ENCODE results near the gene SLC25A43.

The SLC25A43 gene

GRCh38 chrX:119442286-119442685, 43.1 kb downstream of the SLC25A43 start:
- no peak for DNase-seq (ENCODE audit: insufficient read length)
- no peak for FAIRE-seq
- no peak for TF ChIP-seq POLR2AphosphoS5 (IDR thresholded peaks at IDR 0.05; ENCODE audit: low read depth, low read length)
- TF ChIP-seq POLR2A (IDR thresholded peaks at IDR 0.05; ENCODE audit: low read depth, low read length): no peak
- no peak for TF ChIP-seq TAF1 (IDR thresholded peaks at IDR 0.05; ENCODE audit: borderline replicate concordance, low read depth, low read length)

DNA sequence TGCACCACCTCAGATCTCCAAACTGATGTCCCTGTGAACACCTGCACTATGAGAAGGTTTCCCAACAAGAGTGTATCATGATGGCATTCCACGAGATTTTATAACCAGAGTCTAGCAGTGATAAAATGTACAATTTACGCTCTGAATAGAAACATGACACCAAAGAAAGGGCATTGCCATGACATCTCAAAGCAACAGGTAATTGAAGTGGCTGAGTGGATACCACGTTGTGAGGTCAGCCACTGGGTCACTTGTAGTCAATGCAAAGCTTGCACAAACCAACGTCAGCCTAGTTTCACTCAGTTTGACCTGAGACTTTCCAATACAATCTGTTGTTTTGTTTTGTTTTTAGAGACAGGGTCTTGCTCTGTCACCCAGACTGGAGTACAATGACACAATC, 54.1 kb downstream of the SLC25A43 start:
- no peak for TF ChIP-seq POLR2AphosphoS5 (IDR thresholded peaks at IDR 0.05; ENCODE audit: low read depth, low read length)
- TF ChIP-seq POLR2A (IDR thresholded peaks at IDR 0.05; ENCODE audit: low read depth, low read length): no peak
- no peak for TF ChIP-seq TAF1 (IDR thresholded peaks at IDR 0.05; ENCODE audit: borderline replicate concordance, low read depth, low read length)
- DNase-seq (ENCODE audit: insufficient read length): no peak
- FAIRE-seq: peak; percentile 33

DNA sequence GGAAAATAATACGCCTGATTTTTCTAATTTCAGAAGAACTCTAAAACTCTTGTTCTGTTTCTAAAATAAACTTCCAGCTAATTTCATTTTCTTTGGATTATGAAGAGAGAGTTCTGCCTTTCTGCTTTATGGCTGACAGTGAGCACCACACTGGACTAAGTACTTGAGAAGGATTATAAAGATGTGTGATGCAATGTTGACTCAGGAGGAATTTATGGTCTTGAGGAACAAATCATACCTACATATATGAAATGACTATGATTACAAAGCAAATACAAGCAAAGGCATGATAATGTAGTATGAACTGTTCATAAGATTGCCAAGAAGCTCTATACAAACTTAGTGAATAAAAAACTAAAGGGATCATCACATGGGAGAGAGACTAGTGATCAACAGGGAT, 56.1 kb downstream of the SLC25A43 start:
- peak; percentile 80 for FAIRE-seq
- TF ChIP-seq POLR2AphosphoS5 (IDR thresholded peaks at IDR 0.05; ENCODE audit: low read depth, low read length) (no peak), POLR2A (IDR thresholded peaks at IDR 0.05; ENCODE audit: low read depth, low read length) (no peak), TAF1 (IDR thresholded peaks at IDR 0.05; ENCODE audit: borderline replicate concordance, low read depth, low read length) (no peak)
- DNase-seq (ENCODE audit: insufficient read length): no peak

GRCh38 chrX:119459181-119459580, 60.0 kb downstream of the SLC25A43 start:
- no peak for TF ChIP-seq TAF1 (IDR thresholded peaks at IDR 0.05; ENCODE audit: borderline replicate concordance, low read depth, low read length)
- TF ChIP-seq POLR2A (IDR thresholded peaks at IDR 0.05; ENCODE audit: low read depth, low read length): no peak
- no peak for TF ChIP-seq POLR2AphosphoS5 (IDR thresholded peaks at IDR 0.05; ENCODE audit: low read depth, low read length)
- FAIRE-seq: no peak
- DNase-seq (ENCODE audit: insufficient read length): no peak

GRCh38 chrX:119465555-119465954, 66.4 kb downstream of the SLC25A43 start:
- no peak for TF ChIP-seq TAF1 (IDR thresholded peaks at IDR 0.05; ENCODE audit: borderline replicate concordance, low read depth, low read length)
- TF ChIP-seq POLR2AphosphoS5 (IDR thresholded peaks at IDR 0.05; ENCODE audit: low read depth, low read length): no peak
- TF ChIP-seq POLR2A (IDR thresholded peaks at IDR 0.05; ENCODE audit: low read depth, low read length): no peak
- FAIRE-seq: no peak
- DNase-seq (ENCODE audit: insufficient read length): no peak

DNA sequence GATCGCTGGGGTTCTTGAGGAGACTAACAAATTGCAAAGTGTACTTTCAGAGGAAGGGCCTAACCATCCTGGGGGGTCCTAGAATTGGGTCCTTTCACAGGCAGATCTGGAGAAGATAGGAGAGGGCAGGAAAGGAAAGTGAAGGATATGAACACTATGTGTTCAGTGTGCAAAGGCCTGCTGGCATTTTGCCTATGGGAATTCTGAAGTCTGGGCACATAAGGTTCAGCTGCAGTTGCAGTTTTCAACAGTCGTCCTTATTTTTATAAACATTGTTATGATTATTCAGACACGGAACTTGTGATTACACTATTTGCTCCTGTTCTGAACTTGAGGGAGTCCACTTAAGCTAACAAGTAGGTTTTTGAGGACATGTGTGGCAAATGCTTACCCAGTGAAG, 67.8 kb downstream of the SLC25A43 start:
- no peak for DNase-seq (ENCODE audit: insufficient read length)
- FAIRE-seq: no peak
- no peak for TF ChIP-seq POLR2A (IDR thresholded peaks at IDR 0.05; ENCODE audit: low read depth, low read length)
- no peak for TF ChIP-seq POLR2AphosphoS5 (IDR thresholded peaks at IDR 0.05; ENCODE audit: low read depth, low read length)
- no peak for TF ChIP-seq TAF1 (IDR thresholded peaks at IDR 0.05; ENCODE audit: borderline replicate concordance, low read depth, low read length)

- DNase-seq (ENCODE audit: insufficient read length): no peak
- no peak for FAIRE-seq
- TF ChIP-seq POLR2AphosphoS5 (IDR thresholded peaks at IDR 0.05; ENCODE audit: low read depth, low read length) (no peak), POLR2A (IDR thresholded peaks at IDR 0.05; ENCODE audit: low read depth, low read length) (no peak), TAF1 (IDR thresholded peaks at IDR 0.05; ENCODE audit: borderline replicate concordance, low read depth, low read length) (no peak)
Observed at GRCh38 chrX:119467433-119467832, 68.3 kb downstream of the SLC25A43 start.

- peak; percentile 93 for FAIRE-seq
- peak; percentile 63 for DNase-seq (ENCODE audit: insufficient read length)
- TF ChIP-seq POLR2AphosphoS5 (IDR thresholded peaks at IDR 0.05; ENCODE audit: low read depth, low read length) (peak; percentile 96), POLR2A (IDR thresholded peaks at IDR 0.05; ENCODE audit: low read depth, low read length) (peak; percentile 93), TAF1 (IDR thresholded peaks at IDR 0.05; ENCODE audit: borderline replicate concordance, low read depth, low read length) (peak; percentile 35; the same call in 1 of the 2 replicates)
Observed at GRCh38 chrX:119467842-119468550, 68.9 kb downstream of the SLC25A43 start, which contains the start of gene SLC25A5. SLC25A5 (plus strand) TSS chrX:119468444; CDS start chrX:119468516, 72 bp downstream.

DNA sequence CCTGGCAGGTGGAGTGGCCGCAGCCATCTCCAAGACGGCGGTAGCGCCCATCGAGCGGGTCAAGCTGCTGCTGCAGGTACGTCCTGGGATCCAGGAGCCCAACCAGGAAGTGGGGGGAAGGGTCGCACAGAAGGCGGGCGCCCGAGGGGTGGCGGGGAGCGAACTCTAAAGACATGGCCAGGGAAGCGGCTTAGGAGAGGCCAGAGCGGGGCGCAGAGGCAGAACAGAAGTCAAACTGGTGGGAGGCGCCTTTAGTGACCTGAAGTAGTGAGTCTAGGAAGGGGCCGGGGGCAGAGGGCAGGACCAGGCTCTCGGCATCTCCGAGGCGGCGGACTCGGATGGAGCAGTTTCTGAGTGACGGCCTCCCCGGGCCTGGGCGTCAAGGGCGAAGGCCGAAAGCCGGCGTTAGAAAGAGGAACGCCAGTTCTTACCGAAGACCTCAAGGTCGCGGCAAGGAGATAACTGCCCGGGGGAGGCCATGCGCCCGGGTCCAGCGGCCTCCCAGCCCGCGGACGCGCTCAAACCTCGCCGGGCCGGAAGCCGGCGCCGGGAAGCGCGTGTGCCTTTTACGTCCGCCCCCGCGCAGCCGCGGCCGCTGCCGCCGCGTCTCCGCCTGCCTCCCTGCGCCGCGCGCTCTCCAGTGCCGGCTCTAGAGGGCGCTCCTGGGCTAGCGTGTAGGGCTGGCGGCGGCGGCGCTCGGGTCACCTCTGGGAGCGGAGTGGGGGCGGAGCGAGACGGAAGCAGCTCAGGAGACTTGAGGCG, 69.6 kb downstream of the SLC25A43 start:
- peak; percentile 53 for DNase-seq (ENCODE audit: insufficient read length)
- peak; percentile 83 for FAIRE-seq
- TF ChIP-seq POLR2AphosphoS5 (IDR thresholded peaks at IDR 0.05; ENCODE audit: low read depth, low read length) (peak; percentile 23; the same call in 1 of the 2 replicates), POLR2A (IDR thresholded peaks at IDR 0.05; ENCODE audit: low read depth, low read length) (peak; percentile 25; the same call in 1 of the 2 replicates), TAF1 (IDR thresholded peaks at IDR 0.05; ENCODE audit: borderline replicate concordance, low read depth, low read length) (no peak)

GRCh38 chrX:119469313-119469635, 70.1 kb downstream of the SLC25A43 start:
- no peak for DNase-seq (ENCODE audit: insufficient read length)
- TF ChIP-seq POLR2A (IDR thresholded peaks at IDR 0.05; ENCODE audit: low read depth, low read length) (no peak), TAF1 (IDR thresholded peaks at IDR 0.05; ENCODE audit: borderline replicate concordance, low read depth, low read length) (no peak), POLR2AphosphoS5 (IDR thresholded peaks at IDR 0.05; ENCODE audit: low read depth, low read length) (no peak)
- FAIRE-seq: no peak

DNA sequence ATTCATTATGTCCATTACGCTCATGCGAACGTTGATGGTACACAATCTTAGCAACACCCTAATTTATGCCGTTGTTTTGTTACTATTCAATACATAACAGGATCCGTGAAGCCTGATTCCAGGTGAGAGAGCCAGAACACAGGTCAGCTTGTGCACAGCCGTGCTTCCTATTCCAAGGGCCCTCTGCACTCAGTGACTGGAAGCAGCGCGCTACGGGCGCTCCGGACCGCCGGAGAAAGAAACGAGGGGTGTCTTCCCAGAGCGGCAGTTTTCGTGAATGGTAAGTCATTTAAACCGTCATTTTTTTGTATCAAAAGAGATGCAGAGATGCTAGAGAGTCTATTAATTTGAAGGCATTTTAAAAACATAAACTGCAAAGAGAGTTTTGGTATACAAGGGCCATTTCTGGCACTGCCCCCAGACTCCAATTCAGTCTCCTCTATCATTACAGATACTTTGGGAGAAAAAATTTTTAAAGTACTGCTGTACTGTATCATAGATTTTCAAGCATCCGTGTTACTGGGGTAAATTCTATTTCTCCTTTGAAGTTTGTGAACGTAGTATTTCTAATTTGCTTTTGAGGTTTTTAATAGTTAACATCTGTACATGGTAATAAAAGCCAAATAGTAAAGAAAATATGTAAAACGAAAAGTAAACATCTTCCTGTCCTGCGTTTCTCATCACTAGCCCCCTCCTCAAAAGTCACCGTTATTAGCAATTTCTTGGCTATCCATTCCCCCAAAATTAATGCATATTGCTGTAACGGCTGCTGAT, 75.7 kb downstream of the SLC25A43 start:
- FAIRE-seq (no peak), DNase-seq (ENCODE audit: insufficient read length) (no peak)
- TF ChIP-seq POLR2AphosphoS5 (IDR thresholded peaks at IDR 0.05; ENCODE audit: low read depth, low read length) (no peak), TAF1 (IDR thresholded peaks at IDR 0.05; ENCODE audit: borderline replicate concordance, low read depth, low read length) (no peak), POLR2A (IDR thresholded peaks at IDR 0.05; ENCODE audit: low read depth, low read length) (no peak)
